ENCODE results near the gene FOS. TPM values are rescaled to one million over a fixed set of nuclear protein-coding genes. Genes with fewer than 3 reads are reported as not detected.
"Not testable (repeated sequence)": the region's sequence is repeated elsewhere in the genome, so short reads cannot be mapped to it uniquely, and the experiment has no call there.

Gene FOS
- total RNA-seq, 4 donors from 2014 or later: 935 to 2,479 (median 2,174) TPM

GRCh38 chr14:75234173-75235115 lies 44.2 kb upstream of the FOS start:
- no peak for DNase-seq (ENCODE audit: low spot score)
- peak; percentile 46 for ATAC-seq (ENCODE audit: low FRiP score)
- TF ChIP-seq CTCF (IDR thresholded peaks at IDR 0.05): no peak

- ATAC-seq (ENCODE audit: low FRiP score); DNase-seq (ENCODE audit: low spot score): not testable (repeated sequence)
Measured at GRCh38 chr14:75235198-75235597, 43.4 kb upstream of the FOS start.

- DNase-seq (ENCODE audit: low spot score) (no peak), ATAC-seq (ENCODE audit: low FRiP score) (no peak)
- no peak for TF ChIP-seq CTCF (IDR thresholded peaks at IDR 0.05)
Measured at GRCh38 chr14:75236467-75236866, 42.2 kb upstream of the FOS start.

GRCh38 chr14:75236901-75237419 lies 41.7 kb upstream of the FOS start:
- TF ChIP-seq CTCF (IDR thresholded peaks at IDR 0.05): no peak
- DNase-seq (ENCODE audit: low spot score): no peak
- no peak for ATAC-seq (ENCODE audit: low FRiP score)

GRCh38 chr14:75238756-75239455 lies 39.7 kb upstream of the FOS start:
- ATAC-seq (ENCODE audit: low FRiP score): no peak
- TF ChIP-seq CTCF (IDR thresholded peaks at IDR 0.05): no peak
- DNase-seq (ENCODE audit: low spot score): no peak

- DNase-seq (ENCODE audit: low spot score) (no peak), ATAC-seq (ENCODE audit: low FRiP score) (no peak)
- TF ChIP-seq CTCF (IDR thresholded peaks at IDR 0.05): no peak
Measured at GRCh38 chr14:75240781-75241180, 37.8 kb upstream of the FOS start.

- no peak for TF ChIP-seq CTCF (IDR thresholded peaks at IDR 0.05)
- peak; percentile 75 for ATAC-seq (ENCODE audit: low FRiP score)
- no peak for DNase-seq (ENCODE audit: low spot score)
Measured at GRCh38 chr14:75242546-75243273, 35.9 kb upstream of the FOS start.

All from omental fat pad (tissue), 4 donors.